Stimulated activated memory B cell treated with anti-CD40 and anti-IgM and Interleukin-4, amounts not matched to agents 10 μg/mL and 1 μg/mL and 100 μg/mL, for 72 hours (primary cell): ENCODE data around the gene CUL9.

Experiments
- ATAC-seq: fragments of 150-1000 bp; cut with Tn5 transposase; 2 replicates; pipeline ENCODE4 v1.10.0; 2021
- H3K27ac Mint-ChIP-seq: one replicate; pipeline ENCODE4 v1.8.0; 2022; ENCODE audit warnings: mild to moderate bottlenecking, mixed read lengths
- H3K27me3 Mint-ChIP-seq: one replicate; pipeline ENCODE4 v1.8.0; 2022; ENCODE audit warnings: mixed read lengths
- H3K36me3 Mint-ChIP-seq: one replicate; pipeline ENCODE4 v1.8.0; 2022; ENCODE audit warnings: mixed read lengths
- H3K4me1 Mint-ChIP-seq: one replicate; pipeline ENCODE4 v1.8.0; 2022; ENCODE audit warnings: mixed read lengths
- H3K4me3 Mint-ChIP-seq: one replicate; pipeline ENCODE4 v1.8.0; 2022; ENCODE audit warnings: mild to moderate bottlenecking, moderate library complexity, mixed read lengths
- H3K9me3 Mint-ChIP-seq: one replicate; pipeline ENCODE4 v1.8.0; 2022; ENCODE audit warnings: mixed read lengths

The CUL9 gene

DNA sequence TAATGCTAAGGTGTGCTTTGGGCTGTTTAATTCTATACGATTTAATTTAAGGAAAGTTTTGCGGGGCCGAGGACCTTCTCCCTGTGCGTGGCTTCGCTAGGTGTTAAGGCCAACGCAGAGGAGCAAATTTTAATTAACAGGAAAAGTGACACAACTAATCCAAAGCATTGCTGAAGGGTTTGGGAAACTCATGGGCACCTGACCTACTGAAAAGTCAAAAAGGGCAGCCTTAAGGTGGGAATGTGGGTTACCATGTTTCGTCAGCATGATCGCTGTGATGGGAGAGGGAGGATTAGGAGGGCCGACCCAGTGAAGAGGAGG, 415 bp upstream of the CUL9 start:
- ATAC-seq: no peak
- Mint-ChIP-seq H3K9me3 (no peaks in the 10 kb centered on the region), H3K36me3 (peaks cover 48% of the 10 kb centered on the region), H3K27ac (peak overlapping the region; percentile 84), H3K4me3 (peak overlapping the region; percentile 99), H3K4me1 (peaks cover 51% of the 10 kb centered on the region), H3K27me3 (no peaks in the 10 kb centered on the region)

DNA sequence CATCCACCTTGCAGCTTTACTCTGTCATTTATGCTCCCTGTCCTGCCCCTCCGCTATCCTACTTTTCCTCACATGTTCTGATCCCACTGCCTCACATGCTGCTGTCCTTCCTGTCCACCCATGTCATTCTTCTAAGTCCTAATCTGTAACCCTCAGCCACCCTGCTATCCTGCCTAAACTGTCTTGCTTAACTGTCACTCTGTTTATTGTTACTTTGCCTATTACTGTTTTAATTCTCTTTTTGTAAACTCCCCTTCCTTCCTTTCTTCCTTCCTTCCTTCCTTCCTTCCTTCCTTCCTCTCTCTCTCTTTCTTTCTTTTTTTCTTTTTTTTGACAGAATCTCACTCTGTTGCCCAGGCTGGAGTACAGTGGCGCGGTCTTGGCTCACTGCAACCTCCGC, 1.4 kb downstream of the CUL9 start:
- peak overlapping the region; percentile 84 for H3K27ac Mint-ChIP-seq
- no peaks in the 10 kb centered on the region for H3K27me3 Mint-ChIP-seq
- no peak for ATAC-seq
- H3K4me3 Mint-ChIP-seq: peak overlapping the region; percentile 99
- H3K9me3 Mint-ChIP-seq: no peaks in the 10 kb centered on the region
- H3K36me3 Mint-ChIP-seq: peaks cover 46% of the 10 kb centered on the region
- peaks cover 53% of the 10 kb centered on the region for H3K4me1 Mint-ChIP-seq

DNA sequence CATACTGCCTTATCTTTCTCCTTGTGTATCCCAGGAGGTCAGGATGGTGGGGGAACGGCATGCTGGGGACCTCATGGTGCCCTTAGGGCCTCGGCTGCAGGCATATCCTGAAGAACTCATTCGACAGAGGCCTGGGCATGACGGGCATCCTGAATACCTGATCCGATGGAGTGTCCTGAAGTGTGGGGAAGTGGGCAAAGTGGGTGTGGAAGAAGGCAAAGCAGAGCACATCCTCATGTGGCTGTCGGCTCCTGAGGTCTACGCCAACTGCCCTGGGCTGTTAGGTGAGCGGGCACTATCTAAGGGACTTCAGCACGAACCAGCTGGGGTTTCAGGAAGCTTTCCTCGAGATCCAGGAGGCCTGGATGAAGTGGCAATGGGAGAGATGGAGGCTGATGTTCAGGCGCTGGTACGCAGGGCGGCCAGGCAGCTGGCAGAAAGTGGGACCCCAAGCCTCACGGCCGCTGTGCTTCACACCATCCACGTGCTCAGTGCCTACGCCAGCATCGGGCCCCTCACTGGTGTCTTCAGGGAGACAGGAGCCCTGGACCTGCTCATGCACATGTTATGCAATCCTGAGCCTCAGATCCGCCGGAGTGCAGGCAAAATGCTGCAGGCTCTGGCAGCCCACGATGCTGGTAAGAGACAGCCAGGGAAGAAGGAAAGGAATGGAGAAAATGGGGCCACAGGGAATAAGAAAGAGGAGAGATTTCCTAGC, 2.4 kb downstream of the CUL9 start:
- no peaks in the 10 kb centered on the region for H3K27me3 Mint-ChIP-seq
- no peak for ATAC-seq
- H3K4me3 Mint-ChIP-seq: peak overlapping the region; percentile 9
- H3K4me1 Mint-ChIP-seq: peaks cover 53% of the 10 kb centered on the region
- peak overlapping the region; percentile 40 for H3K27ac Mint-ChIP-seq
- H3K36me3 Mint-ChIP-seq: peaks cover 43% of the 10 kb centered on the region
- H3K9me3 Mint-ChIP-seq: no peaks in the 10 kb centered on the region

DNA sequence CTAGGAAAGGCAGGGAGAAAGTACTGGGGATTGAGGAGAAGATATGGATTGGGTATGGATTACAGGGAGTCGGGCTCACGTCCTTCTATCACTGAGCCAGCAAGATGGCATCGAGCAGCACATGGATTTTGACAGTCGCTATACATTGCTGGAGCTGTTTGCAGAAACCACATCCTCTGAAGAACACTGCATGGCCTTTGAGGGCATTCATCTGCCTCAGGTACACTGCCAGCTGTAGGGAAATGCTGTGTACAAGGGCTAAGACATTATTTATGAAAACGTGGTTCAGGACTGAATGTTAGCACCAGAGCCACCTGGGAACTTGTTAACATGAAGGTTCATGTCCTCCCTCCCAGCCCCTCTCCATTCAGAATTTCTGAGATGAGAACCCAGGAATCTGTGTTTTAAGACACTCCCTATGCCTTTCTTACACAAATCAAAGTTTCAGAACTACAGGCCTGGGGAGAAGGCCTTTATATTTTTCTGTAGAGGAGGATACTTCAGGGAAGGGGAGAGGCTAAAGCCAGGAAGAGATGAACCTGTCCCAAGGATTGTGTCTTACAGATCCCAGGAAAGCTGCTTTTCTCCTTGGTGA, 3.5 kb downstream of the CUL9 start:
- H3K27me3 Mint-ChIP-seq: no peaks in the 10 kb centered on the region
- peaks cover 59% of the 10 kb centered on the region for H3K4me1 Mint-ChIP-seq
- H3K27ac Mint-ChIP-seq: no peak overlapping the region
- H3K4me3 Mint-ChIP-seq: no peak overlapping the region
- no peak for ATAC-seq
- H3K9me3 Mint-ChIP-seq: no peaks in the 10 kb centered on the region
- peaks cover 40% of the 10 kb centered on the region for H3K36me3 Mint-ChIP-seq

- no peak for ATAC-seq
- H3K36me3 Mint-ChIP-seq: peaks cover 45% of the 10 kb centered on the region
- H3K4me1 Mint-ChIP-seq: peaks cover 61% of the 10 kb centered on the region
- no peaks in the 10 kb centered on the region for H3K9me3 Mint-ChIP-seq
- H3K4me3 Mint-ChIP-seq: no peak overlapping the region
- no peaks in the 10 kb centered on the region for H3K27me3 Mint-ChIP-seq
- no peak overlapping the region for H3K27ac Mint-ChIP-seq
Measured at GRCh38 chr6:43186019-43186418, 4.0 kb downstream of the CUL9 start.

- Mint-ChIP-seq H3K27me3 (no peaks in the 10 kb centered on the region), H3K27ac (no peak overlapping the region), H3K4me1 (peaks cover 54% of the 10 kb centered on the region), H3K9me3 (no peaks in the 10 kb centered on the region), H3K4me3 (no peak overlapping the region), H3K36me3 (peaks cover 46% of the 10 kb centered on the region)
- no peak for ATAC-seq
Measured at GRCh38 chr6:43186706-43187105, 4.7 kb downstream of the CUL9 start.

GRCh38 chr6:43187821-43188220, 5.8 kb downstream of the CUL9 start:
- Mint-ChIP-seq H3K27me3 (no peaks in the 10 kb centered on the region), H3K36me3 (peaks cover 51% of the 10 kb centered on the region), H3K4me3 (no peak overlapping the region), H3K4me1 (peaks cover 51% of the 10 kb centered on the region), H3K9me3 (no peaks in the 10 kb centered on the region), H3K27ac (no peak overlapping the region)
- no peak for ATAC-seq

DNA sequence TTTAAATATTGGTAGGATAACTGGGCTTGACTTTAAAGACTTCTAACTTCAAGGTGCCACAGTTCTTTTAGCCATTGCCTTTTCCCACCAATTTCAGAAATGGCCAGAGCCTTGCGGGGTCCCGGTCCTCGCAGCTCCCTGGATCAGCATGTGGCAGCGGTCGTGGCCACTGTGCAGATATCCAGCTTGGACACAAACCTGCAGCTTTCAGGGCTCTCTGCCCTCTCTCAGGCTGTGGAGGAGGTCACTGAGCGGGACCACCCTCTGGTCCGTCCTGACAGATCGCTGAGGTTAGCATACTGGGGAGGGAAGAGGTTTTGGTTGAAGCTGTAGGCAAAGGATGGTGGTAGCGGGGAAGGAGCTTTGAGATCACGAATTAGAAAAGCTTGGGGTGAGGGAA, 6.4 kb downstream of the CUL9 start:
- no peak overlapping the region for H3K27ac Mint-ChIP-seq
- no peak overlapping the region for H3K4me3 Mint-ChIP-seq
- peaks cover 45% of the 10 kb centered on the region for H3K4me1 Mint-ChIP-seq
- no peaks in the 10 kb centered on the region for H3K27me3 Mint-ChIP-seq
- H3K9me3 Mint-ChIP-seq: no peaks in the 10 kb centered on the region
- H3K36me3 Mint-ChIP-seq: peaks cover 57% of the 10 kb centered on the region
- ATAC-seq: no peak

DNA sequence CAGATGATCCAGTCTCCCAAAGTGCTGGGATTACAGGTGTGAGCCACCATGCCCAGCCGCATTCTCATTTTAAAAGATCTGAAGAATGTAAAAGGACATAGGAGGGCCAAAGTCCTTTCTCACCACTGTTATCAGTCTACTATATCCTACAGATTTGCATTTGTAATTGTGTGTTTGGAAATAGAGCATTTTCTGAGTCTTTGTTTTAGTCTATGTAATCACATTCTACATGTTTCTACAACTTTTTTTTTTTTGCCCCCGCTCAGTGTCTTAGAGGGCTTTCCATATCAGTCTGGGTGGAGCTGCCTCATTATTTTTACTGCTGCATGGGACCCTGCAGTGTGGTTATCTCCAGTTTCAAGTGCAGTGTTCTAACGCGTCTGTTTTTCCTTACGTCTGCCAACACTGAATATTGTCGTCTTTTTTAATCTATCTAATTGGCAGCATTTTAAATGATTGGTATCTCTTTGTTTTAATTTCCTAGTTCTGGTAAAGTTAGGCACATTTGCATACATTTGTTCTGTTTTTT, 7.8 kb downstream of the CUL9 start:
- Mint-ChIP-seq H3K27ac (no peak overlapping the region), H3K4me1 (peaks cover 31% of the 10 kb centered on the region), H3K4me3 (no peak overlapping the region), H3K36me3 (peaks cover 58% of the 10 kb centered on the region), H3K9me3 (no peaks in the 10 kb centered on the region), H3K27me3 (no peaks in the 10 kb centered on the region)
- no peak for ATAC-seq

GRCh38 chr6:43192911-43193310, 10.9 kb downstream of the CUL9 start:
- ATAC-seq: no peak
- Mint-ChIP-seq H3K27me3 (no peaks in the 10 kb centered on the region), H3K4me3 (no peak overlapping the region), H3K36me3 (peaks cover 55% of the 10 kb centered on the region), H3K27ac (no peak overlapping the region), H3K9me3 (no peaks in the 10 kb centered on the region), H3K4me1 (peaks cover 15% of the 10 kb centered on the region)

DNA sequence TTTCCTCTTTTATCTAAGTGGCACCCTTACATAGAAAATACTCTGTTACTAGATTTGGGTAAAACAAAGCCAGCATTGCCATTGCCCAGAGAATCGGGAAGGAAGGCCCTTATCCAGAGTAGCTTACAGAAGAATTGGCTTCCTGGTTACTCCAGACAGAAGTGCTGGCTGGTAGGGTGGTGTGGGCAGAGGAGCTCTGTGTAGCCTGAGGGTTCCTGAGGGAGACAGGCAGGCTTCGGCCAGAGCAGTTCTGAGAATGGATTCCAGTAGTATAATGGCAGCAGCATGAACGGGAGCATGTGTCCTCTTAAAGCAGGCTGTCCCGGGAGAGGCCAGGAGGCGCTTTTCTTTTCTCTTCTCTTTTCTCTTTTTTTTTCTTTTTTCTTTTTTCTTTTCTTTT, 11.9 kb downstream of the CUL9 start:
- H3K4me3 Mint-ChIP-seq: no peak overlapping the region
- ATAC-seq: no peak
- H3K27me3 Mint-ChIP-seq: no peaks in the 10 kb centered on the region
- H3K27ac Mint-ChIP-seq: no peak overlapping the region
- peaks cover 48% of the 10 kb centered on the region for H3K36me3 Mint-ChIP-seq
- H3K4me1 Mint-ChIP-seq: peaks cover 15% of the 10 kb centered on the region
- no peaks in the 10 kb centered on the region for H3K9me3 Mint-ChIP-seq

GRCh38 chr6:43196337-43196736, 14.3 kb downstream of the CUL9 start:
- Mint-ChIP-seq H3K27ac (no peak overlapping the region), H3K4me3 (no peak overlapping the region), H3K27me3 (no peaks in the 10 kb centered on the region), H3K36me3 (peaks cover 60% of the 10 kb centered on the region), H3K4me1 (peaks cover 4% of the 10 kb centered on the region), H3K9me3 (no peaks in the 10 kb centered on the region)
- no peak for ATAC-seq

- no peaks in the 10 kb centered on the region for H3K27me3 Mint-ChIP-seq
- H3K4me1 Mint-ChIP-seq: no peaks in the 10 kb centered on the region
- no peak overlapping the region for H3K27ac Mint-ChIP-seq
- H3K9me3 Mint-ChIP-seq: no peaks in the 10 kb centered on the region
- no peak for ATAC-seq
- H3K36me3 Mint-ChIP-seq: peaks cover 66% of the 10 kb centered on the region
- H3K4me3 Mint-ChIP-seq: no peak overlapping the region
Measured at GRCh38 chr6:43199912-43200311, 17.9 kb downstream of the CUL9 start.

DNA sequence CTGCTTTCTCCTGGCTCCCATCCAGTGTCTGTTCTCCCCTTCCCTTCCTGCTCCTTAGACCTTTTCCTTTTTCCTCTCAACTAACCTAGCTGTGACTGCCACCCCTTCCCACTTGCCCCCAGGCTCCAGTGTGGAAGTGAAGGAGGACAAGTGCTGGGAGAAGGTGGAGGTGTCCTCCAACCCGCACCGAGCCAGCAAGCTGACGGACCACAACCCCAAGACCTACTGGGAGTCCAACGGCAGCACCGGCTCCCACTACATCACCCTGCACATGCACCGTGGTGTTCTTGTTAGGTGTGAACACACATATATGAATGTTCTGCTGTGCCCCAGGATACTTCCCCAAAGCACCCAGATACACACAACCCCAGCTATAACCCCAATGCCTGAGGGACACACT, 18.5 kb downstream of the CUL9 start:
- no peaks in the 10 kb centered on the region for H3K27me3 Mint-ChIP-seq
- H3K9me3 Mint-ChIP-seq: no peaks in the 10 kb centered on the region
- H3K4me1 Mint-ChIP-seq: no peaks in the 10 kb centered on the region
- ATAC-seq: no peak
- H3K4me3 Mint-ChIP-seq: no peak overlapping the region
- H3K27ac Mint-ChIP-seq: peak overlapping the region; percentile 1
- H3K36me3 Mint-ChIP-seq: peaks cover 67% of the 10 kb centered on the region

- H3K27ac Mint-ChIP-seq: no peak overlapping the region
- no peak for ATAC-seq
- H3K4me1 Mint-ChIP-seq: no peaks in the 10 kb centered on the region
- no peak overlapping the region for H3K4me3 Mint-ChIP-seq
- H3K9me3 Mint-ChIP-seq: no peaks in the 10 kb centered on the region
- no peaks in the 10 kb centered on the region for H3K27me3 Mint-ChIP-seq
- H3K36me3 Mint-ChIP-seq: peaks cover 63% of the 10 kb centered on the region
Measured at GRCh38 chr6:43202451-43202850, 20.5 kb downstream of the CUL9 start.

DNA sequence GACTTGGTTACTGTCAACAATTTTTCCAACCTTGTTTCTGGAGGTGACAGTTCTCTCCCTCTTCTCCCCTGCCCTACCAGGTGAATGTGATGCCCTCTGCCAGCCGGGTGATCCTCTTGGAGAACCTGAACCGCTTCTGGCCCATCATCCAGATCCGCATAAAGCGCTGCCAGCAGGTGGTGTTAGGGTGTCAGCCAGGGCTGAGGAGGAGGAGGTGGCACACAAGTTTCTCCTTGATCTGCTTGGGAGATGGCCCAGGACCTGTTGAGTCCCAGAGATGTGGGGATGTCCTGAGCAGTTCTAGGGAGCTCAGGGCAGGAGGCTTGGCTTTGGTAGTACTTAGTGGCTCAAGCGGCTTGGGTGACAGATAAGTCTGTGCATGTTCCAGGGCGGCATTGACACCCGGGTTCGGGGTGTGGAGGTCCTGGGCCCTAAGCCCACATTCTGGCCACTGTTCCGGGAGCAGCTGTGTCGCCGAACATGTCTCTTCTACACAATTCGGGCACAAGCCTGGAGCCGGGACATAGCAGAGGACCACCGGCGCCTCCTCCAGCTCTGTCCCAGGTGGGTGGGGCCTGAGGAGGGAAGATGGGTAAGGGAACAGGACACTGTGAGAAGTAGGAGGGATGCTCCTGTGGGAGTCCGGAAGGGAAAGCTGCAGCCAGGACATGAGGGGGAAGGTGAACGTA, 21.2 kb downstream of the CUL9 start:
- peaks cover 63% of the 10 kb centered on the region for H3K36me3 Mint-ChIP-seq
- H3K27ac Mint-ChIP-seq: no peak overlapping the region
- no peaks in the 10 kb centered on the region for H3K4me1 Mint-ChIP-seq
- H3K9me3 Mint-ChIP-seq: no peaks in the 10 kb centered on the region
- H3K27me3 Mint-ChIP-seq: no peaks in the 10 kb centered on the region
- no peak for ATAC-seq
- H3K4me3 Mint-ChIP-seq: no peak overlapping the region
